Measurements from ENCODE around the gene ZBTB21. TPM values are rescaled to one million over a fixed set of nuclear protein-coding genes. Genes with fewer than 3 reads are reported as not detected.

ZBTB21 gene
- total and polyA plus RNA-seq, 2 of the 4 experiments (the other 2 are of a cell fraction): 6.8 to 12.0 TPM

GRCh38 chr21:42059141-42059540 is 49.0 kb upstream of the ZBTB21 start:
- 95% methylated on average over 6 of the region's 9 CpGs; no CpG with 5 or more reads in 1 of the 2 experiments for WGBS, 2 experiments (ENCODE audit: extremely low coverage in 2 of 2, insufficient read length in 1 of 2)
- CTCF ChIA-PET: no interaction called here
- intact Hi-C loops (cut with micrococcal nuclease): no loop called here

More at GRCh38 chr21:42059141-42059540, 49.0 kb upstream of the ZBTB21 start:
- POLR2A ChIA-PET (ENCODE audit: unreplicated experiment): no interaction called here
- ATAC-seq (ENCODE audit: low read depth) (no peak), DNase-seq (no peak)
- Histone ChIP-seq H2BK20ac (ENCODE audit: low read depth, low read length) (peak overlapping the region; percentile 20; the same call in 1 of the 2 replicates), H4K8ac (ENCODE audit: low read depth in 2 of 2, low read length in 2 of 2) (peak overlapping the region in 1 of 2 experiments; percentile 60; a peak in 1 of 4 replicates), H3K79me1 (ENCODE audit: low read depth in 1 of 2, low read length in 2 of 2) (peaks cover 4 to 13% of the 10 kb centered on the region in 2 experiments; a peak in 2 of 4 replicates), H3K27ac (ENCODE audit: insufficient read depth, low read length) (peak overlapping the region; percentile 18; the same call in 1 of the 2 replicates), H3K4me3 (ENCODE audit: insufficient read depth, low read depth, low read length) (no peak overlapping the region), H2BK15ac (ENCODE audit: low read depth, low read length) (peak overlapping the region; percentile 45; the same call in 2 of the 3 replicates), H2AK9ac (replicated peaks; ENCODE audit: low read depth, low read length, poor library complexity) (no peak overlapping the region), H3K23ac (ENCODE audit: low read depth, low read length) (no peak overlapping the region), H2BK120ac (ENCODE audit: low read depth, low read length) (peak overlapping the region; percentile 80), H4K91ac (ENCODE audit: insufficient read depth, low read depth, low read length) (peak overlapping the region; percentile 76), H3K56ac (ENCODE audit: extremely low read depth, insufficient read depth, low read length) (no peak overlapping the region), H4K20me1 (ENCODE audit: insufficient read depth, low read length) (no peaks in the 10 kb centered on the region; the same call in 1 of the 2 replicates), H3K4me1 (ENCODE audit: control insufficient read depth, insufficient read depth, low read length) (peaks cover 20% of the 10 kb centered on the region), H2AK5ac (ENCODE audit: low read depth, low read length) (peak overlapping the region; percentile 79), H4K5ac (ENCODE audit: low read depth, low read length) (no peak overlapping the region), H2BK5ac (ENCODE audit: low read depth, low read length, poor library complexity, severe bottlenecking) (no peak overlapping the region), H2AFZ (replicated peaks; ENCODE audit: low read length, poor library complexity) (no peak overlapping the region), H3K4me2 (ENCODE audit: low read depth, low read length) (no peak overlapping the region), H3K18ac (ENCODE audit: low read depth, low read length) (peak overlapping the region; percentile 75; the same call in 1 of the 2 replicates), H3K27me3 (ENCODE audit: control insufficient read depth, insufficient read depth, low read length) (peaks cover 9% of the 10 kb centered on the region; the same call in 1 of the 2 replicates), H3K4ac (ENCODE audit: low read depth, low read length) (peak overlapping the region; percentile 79), H3K14ac (replicated peaks; ENCODE audit: low read depth, low read length) (no peak overlapping the region; the same call in 1 of the 2 replicates), H3K9me1 (ENCODE audit: insufficient read depth, low read length) (peaks cover 31% of the 10 kb centered on the region), H3K9me3 (ENCODE audit: control insufficient read depth, insufficient read depth, low read length) (no peaks in the 10 kb centered on the region), H3K9ac (ENCODE audit: low read depth, low read length) (no peak overlapping the region), H3K36me3 (ENCODE audit: control insufficient read depth, insufficient read depth, low read length) (no peaks in the 10 kb centered on the region)
- in situ Hi-C loops (cut with MboI; ENCODE audit: low sequenced_read_pairs): no loop called here
- BruUV-seq (replicated peaks): no TSS peak
- TF ChIP-seq RCOR1 (IDR thresholded peaks at IDR 0.05; ENCODE audit: insufficient replicate concordance, low read length): no peak
- no peak for TF ChIP-seq MXI1 (IDR thresholded peaks at IDR 0.05; ENCODE audit: borderline replicate concordance, low read depth, low read length)
- no peak for TF ChIP-seq MAFK (IDR thresholded peaks at IDR 0.05; ENCODE audit: low read depth, low read length)
- no peak for TF ChIP-seq FOS (IDR thresholded peaks at IDR 0.05; ENCODE audit: low read depth, low read length)
- no peak for TF ChIP-seq BHLHE40 (IDR thresholded peaks at IDR 0.05; ENCODE audit: low read depth, low read length)
- no peak for TF ChIP-seq ELK1 (IDR thresholded peaks at IDR 0.05; ENCODE audit: borderline replicate concordance, low read depth, low read length)
- TF ChIP-seq CEBPB (IDR thresholded peaks at IDR 0.05; ENCODE audit: low read depth, low read length): no peak
- no peak for TF ChIP-seq NFE2L2 (IDR thresholded peaks at IDR 0.05; ENCODE audit: low read depth, low read length)
- TF ChIP-seq RFX5 (IDR thresholded peaks at IDR 0.05; ENCODE audit: low read depth, low read length): no peak
- TF ChIP-seq USF2 (IDR thresholded peaks at IDR 0.05; ENCODE audit: low read depth, low read length): no peak
- no peak for TF ChIP-seq MAZ (IDR thresholded peaks at IDR 0.05; ENCODE audit: borderline replicate concordance, low read depth, low read length)
- TF ChIP-seq POLR2A (IDR thresholded peaks at IDR 0.05; ENCODE audit: low read depth, low read length): no peak
- TF ChIP-seq SMC3 (IDR thresholded peaks at IDR 0.05; ENCODE audit: low read depth, low read length): no peak
- TF ChIP-seq RAD21 (IDR thresholded peaks at IDR 0.05; ENCODE audit: low read length): no peak
- no peak for TF ChIP-seq CTCF (conservative IDR thresholded peaks at IDR 0.05; ENCODE audit: low read depth, low read length)
- TF ChIP-seq CHD1 (IDR thresholded peaks at IDR 0.05; ENCODE audit: low read depth, low read length): no peak
- dilution Hi-C loops (cut with HindIII; ENCODE audit: low sequenced_read_pairs, unreplicated experiment): no loop called here
